ENCODE measurements around the gene GUCY1A2. TPM values are rescaled to one million over a fixed set of nuclear protein-coding genes. Genes with fewer than 3 reads are reported as not detected.

Gene GUCY1A2
- total and polyA plus RNA-seq, 12 donors = 1.3 to 26.3 (median 12.0) TPM

DNA sequence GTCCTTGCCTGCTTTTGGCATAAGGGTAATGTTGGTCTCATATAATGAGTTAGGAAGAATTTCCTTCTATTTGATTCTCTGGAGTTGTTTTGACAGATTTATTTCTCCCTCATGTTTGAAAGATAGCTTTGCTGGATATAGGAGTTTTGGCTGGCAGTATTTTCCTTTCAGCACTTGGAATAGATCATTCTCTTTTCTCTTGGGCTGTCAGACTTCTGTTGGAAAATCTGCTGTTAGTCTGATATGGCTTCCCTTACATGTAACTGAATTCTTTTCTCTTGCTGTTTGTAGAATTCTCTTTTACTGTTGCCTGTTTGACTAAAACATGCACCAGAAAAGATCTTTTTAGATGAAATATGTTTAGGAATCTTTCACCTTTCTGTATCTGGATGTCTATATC, 165.5 kb downstream of the GUCY1A2 start:
- H3K4me1 ChIP-seq (replicated peaks in 1 of 2) = no peaks in the 10 kb centered on the region
- no peaks in the 10 kb centered on the region for H3K27me3 ChIP-seq
- intact Hi-C loops (cut with DNase I) = no loop called here
- no peak overlapping the region for H3K4me3 ChIP-seq
- H3K9me3 ChIP-seq (replicated peaks in 1 of 3) = no peaks in the 10 kb centered on the region
- no peaks in the 10 kb centered on the region for H3K36me3 ChIP-seq (replicated peaks in 1 of 2)
- DNase-seq = no peak
- H3K27ac ChIP-seq = no peak overlapping the region
- TF ChIP-seq, protein P1, sequence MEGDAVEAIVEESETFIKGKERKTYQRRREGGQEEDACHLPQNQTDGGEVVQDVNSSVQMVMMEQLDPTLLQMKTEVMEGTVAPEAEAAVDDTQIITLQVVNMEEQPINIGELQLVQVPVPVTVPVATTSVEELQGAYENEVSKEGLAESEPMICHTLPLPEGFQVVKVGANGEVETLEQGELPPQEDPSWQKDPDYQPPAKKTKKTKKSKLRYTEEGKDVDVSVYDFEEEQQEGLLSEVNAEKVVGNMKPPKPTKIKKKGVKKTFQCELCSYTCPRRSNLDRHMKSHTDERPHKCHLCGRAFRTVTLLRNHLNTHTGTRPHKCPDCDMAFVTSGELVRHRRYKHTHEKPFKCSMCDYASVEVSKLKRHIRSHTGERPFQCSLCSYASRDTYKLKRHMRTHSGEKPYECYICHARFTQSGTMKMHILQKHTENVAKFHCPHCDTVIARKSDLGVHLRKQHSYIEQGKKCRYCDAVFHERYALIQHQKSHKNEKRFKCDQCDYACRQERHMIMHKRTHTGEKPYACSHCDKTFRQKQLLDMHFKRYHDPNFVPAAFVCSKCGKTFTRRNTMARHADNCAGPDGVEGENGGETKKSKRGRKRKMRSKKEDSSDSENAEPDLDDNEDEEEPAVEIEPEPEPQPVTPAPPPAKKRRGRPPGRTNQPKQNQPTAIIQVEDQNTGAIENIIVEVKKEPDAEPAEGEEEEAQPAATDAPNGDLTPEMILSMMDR (IDR thresholded peaks at IDR 0.05) = no peak
- no peak for TF ChIP-seq POLR2A (IDR thresholded peaks at IDR 0.05)

DNA sequence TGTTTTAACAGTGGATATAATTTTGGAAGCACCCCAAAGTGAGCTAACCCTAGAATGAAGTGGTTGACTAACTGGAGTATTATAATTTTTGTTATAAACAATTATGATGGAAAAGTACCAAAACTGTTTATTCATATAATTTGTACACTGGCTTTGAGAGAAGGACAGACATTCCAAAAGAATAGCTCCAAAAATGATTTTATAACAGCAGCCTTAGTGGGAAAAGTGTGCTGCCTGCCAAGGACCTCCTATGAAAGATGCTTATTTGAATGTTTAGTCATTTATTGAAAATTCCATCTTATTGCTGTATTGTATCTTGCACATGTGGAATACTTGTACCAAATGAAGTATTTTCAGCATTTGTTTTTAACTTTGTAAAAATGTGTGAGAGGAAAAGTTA, 169.8 kb downstream of the GUCY1A2 start:
- DNase-seq = no peak
- Histone ChIP-seq H3K4me1 (replicated peaks in 1 of 2) (no peaks in the 10 kb centered on the region), H3K27me3 (no peaks in the 10 kb centered on the region), H3K36me3 (replicated peaks in 1 of 2) (no peaks in the 10 kb centered on the region), H3K4me3 (no peak overlapping the region), H3K27ac (no peak overlapping the region), H3K9me3 (replicated peaks in 1 of 3) (no peaks in the 10 kb centered on the region)
- intact Hi-C loops (cut with DNase I) = no loop called here
- TF ChIP-seq, protein P1 (IDR thresholded peaks at IDR 0.05) = no peak
- TF ChIP-seq POLR2A (IDR thresholded peaks at IDR 0.05) = no peak

DNA sequence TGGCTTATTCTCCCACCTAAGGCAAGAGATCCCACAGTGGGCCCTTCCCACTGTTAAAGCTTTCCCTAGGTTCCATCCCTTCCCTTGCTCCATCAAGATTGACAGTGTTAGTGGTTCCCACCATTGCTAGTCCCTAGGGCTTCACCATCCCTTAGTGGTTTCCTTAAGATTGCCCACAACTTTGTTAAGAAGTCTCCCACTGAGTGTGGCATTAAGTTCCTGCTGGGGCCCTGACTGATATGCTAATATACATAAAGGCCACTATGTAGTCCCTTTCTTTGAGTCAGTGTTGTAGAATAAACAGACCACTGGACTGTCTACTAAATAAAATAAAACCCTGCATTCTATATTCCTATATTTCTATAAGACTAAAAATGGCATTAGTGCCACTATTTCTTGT, 176.1 kb downstream of the GUCY1A2 start:
- Histone ChIP-seq H3K36me3 (replicated peaks in 1 of 2) (no peaks in the 10 kb centered on the region), H3K27me3 (no peaks in the 10 kb centered on the region), H3K4me1 (replicated peaks in 1 of 2) (no peaks in the 10 kb centered on the region), H3K27ac (no peak overlapping the region), H3K4me3 (no peak overlapping the region), H3K9me3 (replicated peaks in 1 of 3) (no peaks in the 10 kb centered on the region)
- intact Hi-C loops (cut with DNase I) = no loop called here
- DNase-seq = no peak
- TF ChIP-seq POLR2A (IDR thresholded peaks at IDR 0.05) = no peak
- TF ChIP-seq, protein P1 (IDR thresholded peaks at IDR 0.05) = no peak

DNA sequence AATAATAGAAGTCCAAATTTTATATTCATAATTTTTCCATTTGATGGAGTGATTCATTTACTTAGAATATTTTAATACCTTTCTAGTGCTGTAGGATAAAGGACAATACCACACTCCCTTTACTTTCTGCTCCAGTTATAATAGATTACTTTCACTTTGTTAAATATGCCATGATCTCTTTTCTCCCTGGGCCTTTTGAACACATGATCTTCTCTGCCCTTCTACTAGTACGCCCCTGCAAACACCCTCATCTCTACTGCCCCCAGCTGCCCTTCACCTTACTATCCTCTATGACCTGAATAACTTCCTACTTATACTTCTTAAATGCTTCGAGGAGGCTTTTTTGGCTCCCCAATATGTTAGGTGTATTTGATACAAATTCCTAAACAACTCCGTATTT, 177.3 kb downstream of the GUCY1A2 start:
- intact Hi-C loops (cut with DNase I) = no loop called here
- Histone ChIP-seq H3K27ac (no peak overlapping the region), H3K27me3 (no peaks in the 10 kb centered on the region), H3K4me1 (replicated peaks in 1 of 2) (no peaks in the 10 kb centered on the region), H3K4me3 (no peak overlapping the region), H3K36me3 (replicated peaks in 1 of 2) (no peaks in the 10 kb centered on the region), H3K9me3 (replicated peaks in 1 of 3) (no peaks in the 10 kb centered on the region)
- DNase-seq = no peak
- no peak for TF ChIP-seq POLR2A (IDR thresholded peaks at IDR 0.05)
- WGBS, 4 donors = 73 to 84% (median 77%) methylated on average over 3 of the region's 3 CpGs

DNA sequence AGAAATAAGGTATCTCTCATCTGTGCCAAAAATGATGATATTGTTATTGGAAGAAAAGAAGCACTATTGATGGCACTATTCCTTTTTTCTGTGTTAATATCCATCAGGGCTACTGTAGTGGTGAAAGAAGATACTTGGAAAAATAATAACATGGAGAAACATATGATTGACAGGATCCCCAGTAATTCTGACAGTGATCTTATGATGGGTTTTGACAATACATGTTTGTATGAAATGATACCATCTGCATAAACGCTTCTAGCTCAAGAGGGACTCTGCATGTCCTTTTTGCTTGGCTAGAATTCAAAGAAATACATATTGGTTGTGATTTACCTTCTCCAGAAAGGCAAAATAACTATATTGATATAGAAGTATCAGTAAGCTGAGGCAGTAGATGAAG, 178.1 kb downstream of the GUCY1A2 start:
- Histone ChIP-seq H3K9me3 (replicated peaks in 1 of 3) (no peaks in the 10 kb centered on the region), H3K4me1 (replicated peaks in 1 of 2) (no peaks in the 10 kb centered on the region), H3K27me3 (no peaks in the 10 kb centered on the region), H3K4me3 (no peak overlapping the region), H3K36me3 (replicated peaks in 1 of 2) (no peaks in the 10 kb centered on the region), H3K27ac (no peak overlapping the region)
- intact Hi-C loops (cut with DNase I) = no loop called here
- TF ChIP-seq POLR2A (IDR thresholded peaks at IDR 0.05) = no peak
- TF ChIP-seq, protein P1 (IDR thresholded peaks at IDR 0.05) = no peak
- no peak for DNase-seq
- 65 to 82% (median 75%) methylated on average over 1 of the region's 1 CpG for WGBS, 4 donors
